Measurements from ENCODE around the gene PCDHB9.

PCDHB9 gene

DNA sequence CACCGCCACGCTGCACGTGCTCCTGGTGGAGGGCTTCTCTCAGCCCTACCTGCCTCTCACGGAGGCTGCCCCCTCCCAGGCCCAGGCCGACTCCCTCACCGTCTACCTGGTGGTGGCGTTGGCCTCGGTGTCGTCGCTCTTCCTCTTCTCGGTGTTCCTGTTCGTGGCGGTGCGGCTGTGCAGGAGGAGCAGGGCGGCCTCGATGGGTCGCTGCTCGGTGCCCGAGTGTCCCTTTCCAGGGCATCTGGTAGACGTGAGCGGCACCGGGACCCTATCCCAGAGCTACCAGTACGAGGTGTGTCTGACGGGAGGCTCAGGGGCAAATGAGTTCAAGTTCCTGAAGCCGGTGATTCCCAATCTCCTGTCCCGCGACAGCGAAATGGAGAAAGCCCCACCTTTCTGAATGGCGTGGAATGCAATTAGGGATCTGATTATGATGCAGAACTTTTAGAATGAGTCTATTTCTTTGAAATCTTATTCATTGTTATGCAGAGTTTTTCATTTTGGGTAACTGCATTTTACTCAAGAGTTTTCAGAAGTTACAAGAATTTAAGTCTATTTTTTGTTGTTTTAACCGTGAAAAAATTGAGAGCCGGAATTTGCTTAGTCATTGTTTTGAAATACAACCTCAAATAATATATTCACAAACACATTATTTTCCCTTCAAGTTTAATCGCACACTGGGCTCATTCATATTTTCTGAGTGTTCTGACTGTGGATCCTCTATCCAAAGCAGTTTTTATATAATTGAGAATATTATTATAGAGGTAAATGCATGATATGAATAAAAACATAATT lies 49.8 kb downstream of the PCDHB9 start:
- no peak for DNase-seq (ENCODE audit: low spot score)
